COLO668 (cell line): Measurements from ENCODE around the gene CACNA2D1.
A peak's percentile ranks its signal among the peaks of the same experiment; 100 is the strongest.
"Not testable (repeated sequence)": the region's sequence is repeated elsewhere in the genome, so short reads cannot be mapped to it uniquely, and the experiment has no call there.

Source experiments
- DNase-seq: peaks from one replicate; lab custom pipeline; 2025; ENCODE audit not compliant: unreplicated experiment; lab: John Stamatoyannopoulos, UW

The CACNA2D1 gene

DNA sequence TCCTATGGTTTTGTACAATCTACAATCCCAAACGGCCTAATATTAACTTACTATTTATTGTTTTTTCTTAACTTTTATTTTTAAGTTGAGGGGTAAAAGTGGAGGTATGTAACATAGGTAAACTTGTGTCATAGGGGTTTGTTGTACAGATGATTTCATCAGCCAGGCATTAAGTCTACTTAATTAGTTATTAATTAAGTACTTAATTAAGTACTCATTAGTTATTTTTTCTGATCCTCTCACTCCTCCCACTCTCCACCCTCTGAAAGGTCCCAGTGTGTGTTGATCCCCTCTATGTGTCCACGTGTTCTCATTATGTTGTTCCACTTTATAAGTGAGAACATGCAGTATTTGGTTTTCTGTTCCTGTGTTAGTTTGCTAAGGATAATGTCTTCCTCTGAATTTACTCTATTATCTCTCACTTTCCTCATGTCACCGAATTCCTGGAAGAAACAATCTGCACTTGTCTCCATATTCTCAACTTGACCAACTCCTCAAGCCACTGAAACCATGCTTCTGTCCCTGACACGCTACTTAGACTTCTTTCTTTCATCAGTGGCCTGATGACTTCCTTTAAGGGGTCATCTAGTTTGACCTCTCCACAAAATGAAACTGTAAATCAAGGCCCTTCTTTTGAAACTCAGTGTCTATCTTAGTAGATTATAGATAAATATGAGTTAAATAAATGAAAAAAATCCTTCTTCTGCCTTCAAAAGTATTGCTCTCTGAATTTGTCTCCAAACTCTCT lies 9.1 kb downstream of the CACNA2D1 start:
- no peak for DNase-seq

DNA sequence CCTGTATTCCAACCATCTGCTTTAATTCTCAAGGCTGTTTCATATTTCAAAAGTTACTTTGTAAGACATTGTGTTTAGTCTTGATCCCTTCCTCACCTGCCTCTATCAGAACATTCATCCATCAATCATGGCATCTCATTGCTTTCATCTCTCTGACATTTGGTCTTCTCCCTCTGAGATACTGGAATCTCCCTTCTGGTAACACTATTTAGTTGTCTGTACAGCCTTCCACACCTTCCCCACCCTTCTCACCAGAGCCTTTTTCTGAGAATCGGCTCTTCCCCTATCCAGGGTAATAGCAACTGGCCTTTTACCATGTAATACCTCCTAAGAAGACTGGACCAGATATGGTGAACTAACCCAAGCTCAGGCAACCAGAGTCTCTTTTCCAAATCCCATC lies 10.1 kb downstream of the CACNA2D1 start:
- DNase-seq = no peak

DNA sequence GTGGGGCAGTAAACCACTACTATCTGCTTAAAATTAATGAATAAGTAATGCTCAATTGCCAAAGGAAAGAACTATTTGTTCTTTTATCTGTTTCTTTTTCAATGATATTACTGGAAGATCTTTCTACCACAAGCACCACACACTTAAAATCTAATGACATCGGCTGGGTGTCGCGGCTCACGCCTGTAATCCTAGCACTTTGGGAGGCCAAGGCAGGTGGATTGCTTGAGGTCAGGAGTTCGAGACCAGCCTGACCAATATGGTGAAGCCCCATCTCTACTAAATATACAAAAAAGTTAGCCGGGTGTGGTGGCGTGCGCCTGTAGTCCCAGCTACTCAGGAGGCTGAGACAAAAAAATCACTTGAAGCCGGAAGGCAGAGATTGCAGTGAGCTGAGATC lies 10.8 kb downstream of the CACNA2D1 start:
- DNase-seq = not testable (repeated sequence)

DNA sequence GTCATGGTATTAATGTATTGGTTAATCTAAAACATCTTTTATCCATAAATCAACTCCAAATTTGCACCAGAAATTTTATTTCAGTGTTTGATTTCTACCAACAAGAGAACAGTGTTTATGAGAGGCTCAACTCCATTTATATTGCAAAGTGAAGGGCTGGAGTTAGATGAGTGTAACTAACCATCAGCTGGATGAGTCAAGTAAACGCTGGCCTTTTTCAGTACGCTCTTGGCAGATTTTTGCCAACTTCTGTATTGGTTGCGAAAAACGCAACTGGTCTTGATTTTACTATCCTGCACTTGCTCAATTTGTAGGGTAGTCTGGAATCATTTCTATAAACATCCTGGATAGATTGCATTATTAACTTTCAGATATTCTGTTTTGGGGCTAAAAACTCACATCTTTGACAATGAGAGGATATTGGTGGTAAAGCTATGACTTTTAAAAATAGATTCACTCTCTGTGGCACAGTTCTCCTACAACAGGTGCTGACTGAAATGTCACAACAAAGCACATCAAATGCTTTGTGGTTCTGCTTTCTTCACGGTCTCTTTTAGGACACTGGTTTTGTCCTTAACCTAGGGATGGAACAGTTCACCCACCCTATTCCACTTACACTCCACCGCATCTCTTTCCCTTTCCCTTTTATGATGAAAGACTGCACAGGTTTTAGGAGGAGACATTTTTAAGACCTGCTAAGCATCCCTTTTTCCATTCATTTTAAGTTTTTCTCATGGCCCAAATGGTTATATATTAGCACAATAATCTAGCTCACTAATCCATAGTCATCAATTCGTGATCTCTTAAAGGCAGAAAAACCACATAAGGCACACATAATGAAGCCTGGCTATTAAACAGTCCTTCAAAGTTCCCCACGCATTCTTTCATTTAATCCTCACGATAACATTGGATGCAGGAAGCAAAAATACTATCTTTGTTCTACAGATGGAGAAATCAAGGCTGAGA lies 12.8 kb downstream of the CACNA2D1 start:
- DNase-seq = no peak

DNA sequence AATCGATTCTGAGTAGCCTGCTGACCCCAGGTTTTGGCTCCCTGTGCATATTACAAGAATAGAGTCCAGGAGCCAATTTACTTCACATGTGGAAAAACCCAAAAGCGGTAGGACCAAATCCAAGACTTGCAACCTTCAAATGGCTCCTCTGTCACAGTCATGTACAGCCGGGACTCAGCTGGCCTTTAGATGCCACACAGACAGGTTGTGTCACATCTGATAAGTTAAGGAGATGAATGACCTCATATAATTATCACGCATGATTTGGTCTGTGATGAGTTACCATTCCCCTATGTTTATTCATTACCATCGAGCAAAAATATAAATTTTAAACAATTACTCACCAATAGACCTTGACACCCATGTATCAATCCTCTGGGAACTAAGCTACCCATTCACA lies 14.2 kb downstream of the CACNA2D1 start:
- DNase-seq = no peak

DNA sequence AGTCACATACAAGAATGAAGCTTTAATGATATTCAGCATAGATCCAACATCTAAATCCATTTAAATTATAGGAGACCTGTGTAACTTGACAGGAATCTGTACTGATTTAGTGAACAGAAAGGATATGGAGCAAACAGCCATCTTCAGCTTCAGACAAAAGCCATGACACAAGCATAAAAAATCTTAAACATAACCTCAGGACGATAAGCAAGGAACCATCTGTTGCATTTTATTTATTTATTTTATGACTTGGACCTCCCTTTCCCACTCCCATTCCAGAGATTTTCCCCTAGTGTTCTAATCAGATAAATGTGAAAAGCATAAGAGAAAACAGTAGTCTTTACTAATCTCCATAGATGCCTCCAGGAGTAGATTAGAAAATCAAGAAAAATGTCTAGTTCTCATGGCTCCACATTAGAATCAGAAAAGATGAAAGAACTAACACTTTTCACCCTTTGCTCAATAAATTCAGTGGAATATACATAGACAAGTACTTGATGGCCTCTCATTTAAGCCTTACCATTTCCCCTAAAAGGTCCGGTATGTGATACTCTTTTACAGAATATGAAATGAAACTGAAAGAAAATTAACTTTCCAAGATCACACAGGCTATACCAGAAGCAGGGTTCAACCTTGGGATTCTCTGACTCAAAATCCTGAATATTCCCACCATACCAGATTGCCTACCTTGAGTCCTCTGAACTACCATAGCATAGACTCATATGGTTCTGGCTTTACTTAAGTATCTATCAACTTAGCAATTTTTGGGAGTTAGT lies 15.2 kb downstream of the CACNA2D1 start:
- DNase-seq = no peak

DNA sequence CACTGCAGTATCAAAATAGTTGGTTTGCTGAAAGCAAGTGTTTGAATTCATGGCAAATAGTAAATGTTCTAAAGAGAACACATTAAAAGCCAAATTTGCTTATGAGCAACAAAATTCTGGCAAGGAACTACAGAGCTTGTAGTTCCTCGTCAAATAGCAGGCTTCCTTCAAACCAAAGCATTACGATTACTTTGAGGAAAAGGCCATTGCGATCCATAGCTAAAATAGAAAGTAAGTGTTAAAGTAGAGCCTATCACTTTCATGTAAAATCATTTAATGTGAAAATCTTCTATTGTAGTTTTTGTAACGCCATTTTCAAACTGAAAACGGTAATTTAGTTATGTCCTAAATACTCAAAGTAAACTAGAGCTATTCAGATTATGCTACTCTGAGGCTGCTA lies 20.1 kb downstream of the CACNA2D1 start:
- DNase-seq = no peak

DNA sequence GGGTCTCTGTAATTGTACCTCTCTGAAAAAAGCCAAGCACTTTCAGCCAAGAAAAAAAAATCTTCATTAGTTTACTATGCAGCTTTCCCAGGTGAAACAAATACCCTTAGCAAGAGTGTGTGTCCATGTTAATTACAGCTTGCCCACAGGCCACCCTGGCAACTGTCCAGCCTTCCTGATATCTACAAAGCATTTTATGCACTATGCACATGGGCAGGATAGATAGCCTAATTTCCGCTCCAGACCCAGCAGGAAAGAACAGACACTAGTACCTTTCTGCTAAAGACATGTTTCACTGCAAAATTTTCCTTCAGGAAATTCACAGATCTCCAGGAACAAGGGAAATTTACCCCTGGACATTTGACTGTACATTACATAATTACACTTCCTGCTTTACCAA lies 24.4 kb downstream of the CACNA2D1 start:
- peak; percentile 42 for DNase-seq

DNA sequence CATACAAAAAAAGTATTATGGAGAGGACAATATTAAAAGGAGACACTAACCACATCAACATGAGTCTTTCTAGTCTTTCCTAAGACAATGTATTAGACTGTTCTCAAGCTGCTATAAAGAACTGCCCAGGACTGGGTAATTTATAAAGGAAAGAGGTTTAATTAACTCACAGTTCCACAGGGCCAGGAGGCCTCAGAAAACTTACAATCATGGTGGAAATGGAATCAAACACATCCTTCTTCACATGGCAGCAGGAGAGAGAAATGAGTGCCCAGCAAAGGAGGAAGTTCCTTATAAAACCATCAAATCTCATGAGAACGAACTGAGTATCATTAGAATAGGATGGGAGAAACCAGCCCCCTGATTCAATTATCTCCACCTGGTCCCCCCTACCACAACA lies 25.7 kb downstream of the CACNA2D1 start:
- DNase-seq = no peak

DNA sequence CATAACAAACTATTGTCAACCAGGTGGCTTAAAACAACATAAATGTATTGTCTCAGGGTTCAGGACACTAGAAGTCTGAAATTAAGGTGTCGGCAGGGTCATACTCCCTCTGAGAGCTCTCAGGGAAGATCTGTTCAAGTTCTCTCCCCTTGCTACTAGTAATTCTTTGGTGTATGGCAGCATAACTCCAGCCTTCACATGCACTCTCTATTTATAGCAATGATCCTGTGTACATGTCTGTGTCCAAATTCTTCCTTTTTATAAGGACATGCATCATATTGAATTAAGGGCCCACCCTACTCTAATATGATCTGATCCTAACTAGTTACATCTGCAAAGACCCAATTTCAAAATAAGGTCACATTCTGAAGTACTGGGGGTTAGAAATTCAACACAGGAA lies 27.2 kb downstream of the CACNA2D1 start:
- DNase-seq = no peak

DNA sequence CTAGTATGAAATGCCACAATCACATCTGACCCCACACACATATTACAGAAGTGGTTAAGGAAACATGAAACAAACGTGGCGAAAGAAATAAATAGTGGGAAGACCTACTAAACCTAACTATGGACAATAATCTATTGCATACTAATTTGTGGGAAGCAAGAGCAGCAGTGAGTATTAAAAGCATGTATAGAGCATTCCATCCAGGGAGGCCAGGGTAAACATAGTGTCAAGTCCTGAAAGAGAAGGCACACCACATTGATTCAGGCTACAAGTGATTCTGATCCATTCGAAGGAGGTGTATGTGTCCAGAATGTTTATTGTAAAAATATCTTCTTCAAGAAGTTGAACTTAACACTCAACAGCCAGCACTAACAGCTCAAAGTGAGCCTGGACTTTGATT lies 29.2 kb downstream of the CACNA2D1 start:
- no peak for DNase-seq

DNA sequence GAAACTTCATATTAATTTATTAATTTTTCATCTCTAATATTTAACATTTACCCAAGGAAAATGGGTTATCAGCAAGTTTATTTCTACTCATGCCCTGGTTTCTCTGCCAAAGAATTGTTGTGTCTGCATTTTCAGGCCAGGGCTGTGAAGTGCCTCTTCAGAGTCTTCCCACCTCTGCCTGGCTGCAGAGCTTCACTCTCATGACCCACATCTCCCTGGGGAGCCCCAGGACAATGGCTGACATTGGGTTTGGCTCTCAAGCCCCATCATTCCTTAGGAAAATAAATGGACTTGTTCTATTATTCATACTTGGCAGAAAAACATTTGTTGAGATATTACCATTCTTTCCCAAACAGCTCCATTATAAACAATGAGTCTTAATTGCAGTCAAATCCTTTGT lies 30.3 kb downstream of the CACNA2D1 start:
- DNase-seq = peak; percentile 9

DNA sequence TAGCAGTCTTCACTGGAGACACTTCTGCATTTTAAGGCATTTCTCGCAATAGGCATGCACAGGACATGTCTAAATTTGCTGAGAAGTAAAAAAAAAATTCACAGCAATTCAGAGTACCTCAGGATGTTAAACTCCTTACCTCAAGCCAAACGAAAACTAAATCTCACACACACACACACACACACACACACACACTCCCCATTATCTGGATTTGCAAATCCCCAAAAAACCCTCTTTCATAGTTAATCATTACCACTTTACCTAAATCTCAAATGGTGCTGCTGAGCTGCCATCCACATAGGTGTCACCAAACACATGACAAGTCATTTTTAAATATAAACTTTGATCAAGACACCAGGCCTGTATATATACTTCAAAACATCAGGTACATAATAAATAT lies 31.8 kb downstream of the CACNA2D1 start:
- no peak for DNase-seq

DNA sequence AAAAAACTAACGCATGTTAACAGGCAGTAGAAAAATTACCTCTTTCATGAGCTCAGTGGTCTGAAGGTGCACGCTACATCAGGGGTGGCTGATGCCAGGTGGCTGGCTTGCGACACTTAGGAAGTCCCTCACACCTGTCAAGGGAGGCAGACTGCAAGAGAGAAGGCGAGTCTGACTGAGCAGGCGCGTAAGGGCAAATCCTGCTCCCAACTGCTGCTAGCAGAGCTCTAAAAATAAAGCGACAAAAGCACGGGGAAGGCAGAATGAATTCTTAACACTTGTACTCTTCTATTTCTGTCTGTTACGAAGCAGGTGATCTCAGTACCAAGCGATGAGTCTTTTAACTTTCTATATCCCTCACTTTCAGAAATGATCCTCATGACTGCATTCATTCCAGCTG lies 33.1 kb downstream of the CACNA2D1 start:
- DNase-seq = no peak

DNA sequence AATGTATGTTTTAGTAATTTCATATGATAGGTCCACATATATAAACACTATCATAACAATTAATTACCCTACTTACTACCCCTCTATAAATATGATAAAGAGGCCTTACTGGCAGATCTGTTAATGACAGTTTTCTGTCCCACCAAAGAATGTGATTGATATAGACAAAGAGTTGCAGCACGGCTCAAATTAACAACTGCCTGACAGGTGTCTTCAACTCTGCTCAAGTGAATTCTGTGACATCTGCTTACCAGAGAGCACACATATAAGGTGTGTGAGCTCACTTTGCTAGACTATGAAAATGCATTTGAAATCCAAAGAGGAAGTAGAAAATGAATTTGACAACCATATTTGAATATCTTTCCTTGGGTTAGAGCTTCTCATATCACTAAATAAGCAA lies 36.6 kb downstream of the CACNA2D1 start:
- DNase-seq = no peak

DNA sequence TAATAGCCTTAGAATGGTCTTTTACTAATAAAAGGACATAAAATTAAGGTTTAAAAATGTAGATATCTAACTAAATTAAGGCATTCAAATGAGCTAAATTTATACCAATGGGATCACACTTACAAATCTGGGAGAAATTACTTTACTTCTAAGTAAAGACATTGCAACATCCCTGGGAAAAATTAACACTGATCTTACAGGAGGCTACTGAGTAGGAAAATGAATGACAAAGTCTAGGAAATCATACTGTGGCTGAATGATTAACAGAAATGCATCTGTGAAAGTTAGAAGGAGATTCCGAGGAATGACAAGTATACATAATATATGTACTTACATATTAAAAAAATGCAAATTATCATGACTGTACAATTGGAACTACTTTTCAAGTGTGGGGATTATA lies 38.3 kb downstream of the CACNA2D1 start:
- DNase-seq = no peak

DNA sequence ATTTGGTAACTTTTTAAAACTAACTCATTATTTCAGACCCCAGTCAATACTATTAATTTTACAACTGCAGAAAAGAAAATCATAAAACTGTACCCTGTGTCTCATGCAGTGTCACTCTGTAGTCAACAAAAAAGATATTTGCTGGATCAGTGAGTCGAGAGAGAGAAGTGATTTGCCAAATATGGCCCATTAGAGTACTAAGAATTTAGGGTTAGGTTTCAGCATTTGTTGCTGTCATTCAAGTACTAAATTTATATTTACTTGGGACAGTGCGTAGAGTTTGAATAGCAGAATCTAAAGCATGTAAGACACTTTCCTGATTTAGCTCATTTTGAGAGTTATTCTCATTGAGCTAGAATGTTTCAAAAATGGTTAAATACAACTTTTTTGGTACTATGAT lies 38.9 kb downstream of the CACNA2D1 start:
- no peak for DNase-seq

DNA sequence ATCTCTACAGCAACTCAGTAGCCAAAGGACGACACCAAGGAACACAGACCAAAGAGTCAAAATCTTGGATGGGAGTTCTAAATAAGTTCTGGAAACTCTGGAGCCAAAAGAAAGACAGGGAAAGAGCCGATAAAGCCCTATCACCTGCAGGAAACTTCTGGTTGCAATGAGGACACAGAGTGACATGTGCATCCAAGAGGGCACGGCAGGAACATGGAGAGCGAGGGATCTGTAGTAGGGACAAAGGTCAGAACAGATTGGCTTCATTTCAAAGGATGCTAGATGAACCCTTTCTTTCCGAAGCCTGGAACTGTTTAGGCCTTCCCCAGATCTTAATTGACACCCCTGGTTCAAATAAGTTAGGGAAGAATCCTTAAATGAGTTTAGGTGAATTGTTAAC lies 39.5 kb downstream of the CACNA2D1 start:
- no peak for DNase-seq

DNA sequence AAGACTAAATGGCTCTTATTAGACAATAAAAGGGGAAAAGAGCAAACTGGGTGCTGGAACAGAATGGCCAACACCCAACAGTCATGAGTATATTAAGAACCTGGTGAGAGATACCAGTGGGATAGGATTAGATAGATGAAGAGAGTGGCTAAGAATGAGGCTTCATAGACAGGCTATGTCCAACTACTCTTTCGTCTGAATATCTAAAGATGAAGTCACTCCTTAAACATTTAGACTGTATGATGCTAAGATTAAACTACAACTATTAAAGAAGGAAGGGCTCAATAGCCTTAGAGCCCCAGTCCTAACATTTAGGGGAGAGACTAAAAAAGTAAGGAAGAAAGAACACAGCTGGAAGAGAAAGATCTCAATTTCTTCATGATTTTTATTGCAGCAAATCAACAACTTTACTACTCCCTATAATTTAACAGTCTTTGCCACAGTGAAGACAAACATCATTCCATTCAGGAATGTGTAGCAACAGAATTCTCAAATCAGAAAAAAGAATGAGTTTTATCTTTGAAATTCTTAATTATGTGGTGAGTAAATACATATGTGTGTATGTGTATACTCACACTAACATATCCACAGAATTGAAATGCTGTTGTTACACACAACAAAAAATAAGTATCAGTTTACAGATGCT lies 45.6 kb downstream of the CACNA2D1 start:
- DNase-seq = no peak

DNA sequence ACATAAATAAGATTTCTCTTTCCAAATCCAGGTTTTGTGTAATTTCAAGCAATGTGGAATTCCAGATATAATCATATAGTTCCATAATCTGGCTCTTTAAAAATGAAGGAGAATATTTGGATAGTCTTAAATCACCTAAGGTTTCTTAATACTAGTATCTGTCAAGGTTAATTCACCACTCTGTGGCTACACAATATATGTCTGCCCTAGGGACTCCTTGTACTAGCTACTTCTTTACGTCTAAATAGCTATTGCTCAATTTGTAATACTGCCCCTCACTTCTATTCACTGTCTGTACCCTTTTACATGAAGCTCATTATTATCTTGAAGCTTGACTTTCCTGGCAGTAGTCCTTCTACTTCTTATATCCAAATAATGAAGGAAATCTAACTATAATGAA lies 47.2 kb downstream of the CACNA2D1 start:
- DNase-seq = no peak

DNA sequence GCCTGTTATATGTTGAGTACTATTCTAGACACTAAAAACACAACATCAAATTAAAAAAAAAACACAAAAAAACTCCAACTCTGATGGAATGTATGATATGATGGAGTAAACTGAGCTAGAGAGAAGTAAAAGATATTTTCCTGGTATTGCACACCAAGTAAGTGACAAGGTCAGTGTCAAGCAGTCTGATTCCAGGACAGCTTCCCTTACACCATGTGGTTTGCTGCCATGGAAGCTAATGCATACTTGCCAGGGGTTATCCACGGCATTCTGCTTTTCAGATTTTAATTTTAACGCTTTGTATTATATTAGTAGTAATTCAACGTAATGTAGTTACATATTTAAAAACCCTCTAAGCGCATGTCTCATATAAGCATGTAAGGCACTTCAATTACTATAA lies 48.4 kb downstream of the CACNA2D1 start:
- DNase-seq = no peak
